ENCODE data around the gene NIPAL3. TPM values are rescaled to one million over a fixed set of nuclear protein-coding genes. Genes with fewer than 3 reads are reported as not detected.

NIPAL3 gene
- total RNA-seq, 1 donor from 2014 or later, result 73.9 TPM

DNA sequence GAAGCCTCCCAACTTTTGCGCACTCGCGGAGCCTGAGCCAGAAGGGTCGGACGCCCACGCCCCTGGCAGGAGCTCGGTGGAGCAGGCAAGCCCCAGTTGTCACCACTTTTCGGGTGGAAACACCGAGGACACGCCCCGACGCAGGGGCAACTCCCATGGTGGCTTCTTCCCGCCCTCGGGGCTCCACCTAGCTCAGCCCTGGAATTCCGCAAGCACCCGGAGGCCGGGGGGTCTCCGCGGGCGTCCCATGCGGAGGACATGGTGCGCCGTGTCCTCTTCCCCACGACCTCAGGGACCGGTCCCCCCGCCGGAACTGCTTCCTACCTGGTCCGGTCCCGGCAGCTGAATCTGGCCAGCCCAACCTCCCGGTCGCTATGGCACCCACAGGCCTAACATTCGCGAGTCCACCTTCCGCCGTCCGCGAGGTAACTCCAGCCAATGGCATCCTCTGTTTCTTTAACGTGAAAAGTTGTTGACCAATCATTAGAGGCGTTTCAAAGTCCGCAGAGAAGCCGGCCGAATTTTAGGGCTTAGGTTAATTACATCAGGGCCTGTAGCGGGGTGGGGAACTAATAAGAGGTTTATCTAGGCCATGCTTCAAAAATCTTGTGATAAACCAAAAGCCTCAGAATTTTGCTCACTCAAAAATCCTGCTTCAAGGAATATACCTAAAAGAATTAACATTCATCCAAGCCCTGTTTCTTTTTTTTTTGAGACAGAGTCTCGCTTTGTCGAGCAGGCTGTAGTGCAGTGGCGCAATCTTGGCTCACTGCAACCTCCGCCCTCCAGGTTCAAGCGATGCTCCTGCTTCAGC lies 2.0 kb upstream of the NIPAL3 start, which contains the start of gene STPG1:
Gene STPG1 (minus strand): TSS at position 433 of the 814 bp plus-strand sequence. CDS start 12,394 bp downstream, outside the sequence.
- Histone ChIP-seq H3K4me1 (peaks cover 3 to 12% of the 10 kb centered on the region in 2 donors), H3K9me3 (peaks cover 0 to under 1% of the 10 kb centered on the region in 2 donors), H3K27ac (peak within 1 kb of the TSS in 1 of 2 donors; percentile 17), H3K4me3 (peak within 1 kb of the TSS; percentile 68 to 74), H3K27me3 (no peaks in the 10 kb centered on the region), H3K36me3 (no peaks in the 10 kb centered on the region)
- peak in 1 of 2 donors; percentile 87 for DNase-seq (ENCODE audit: low spot score in 2 of 2)
- intact Hi-C loops (cut with DNase I), result no loop called here
- TF ChIP-seq, protein P1, sequence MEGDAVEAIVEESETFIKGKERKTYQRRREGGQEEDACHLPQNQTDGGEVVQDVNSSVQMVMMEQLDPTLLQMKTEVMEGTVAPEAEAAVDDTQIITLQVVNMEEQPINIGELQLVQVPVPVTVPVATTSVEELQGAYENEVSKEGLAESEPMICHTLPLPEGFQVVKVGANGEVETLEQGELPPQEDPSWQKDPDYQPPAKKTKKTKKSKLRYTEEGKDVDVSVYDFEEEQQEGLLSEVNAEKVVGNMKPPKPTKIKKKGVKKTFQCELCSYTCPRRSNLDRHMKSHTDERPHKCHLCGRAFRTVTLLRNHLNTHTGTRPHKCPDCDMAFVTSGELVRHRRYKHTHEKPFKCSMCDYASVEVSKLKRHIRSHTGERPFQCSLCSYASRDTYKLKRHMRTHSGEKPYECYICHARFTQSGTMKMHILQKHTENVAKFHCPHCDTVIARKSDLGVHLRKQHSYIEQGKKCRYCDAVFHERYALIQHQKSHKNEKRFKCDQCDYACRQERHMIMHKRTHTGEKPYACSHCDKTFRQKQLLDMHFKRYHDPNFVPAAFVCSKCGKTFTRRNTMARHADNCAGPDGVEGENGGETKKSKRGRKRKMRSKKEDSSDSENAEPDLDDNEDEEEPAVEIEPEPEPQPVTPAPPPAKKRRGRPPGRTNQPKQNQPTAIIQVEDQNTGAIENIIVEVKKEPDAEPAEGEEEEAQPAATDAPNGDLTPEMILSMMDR (IDR thresholded peaks at IDR 0.05), result no peak

DNA sequence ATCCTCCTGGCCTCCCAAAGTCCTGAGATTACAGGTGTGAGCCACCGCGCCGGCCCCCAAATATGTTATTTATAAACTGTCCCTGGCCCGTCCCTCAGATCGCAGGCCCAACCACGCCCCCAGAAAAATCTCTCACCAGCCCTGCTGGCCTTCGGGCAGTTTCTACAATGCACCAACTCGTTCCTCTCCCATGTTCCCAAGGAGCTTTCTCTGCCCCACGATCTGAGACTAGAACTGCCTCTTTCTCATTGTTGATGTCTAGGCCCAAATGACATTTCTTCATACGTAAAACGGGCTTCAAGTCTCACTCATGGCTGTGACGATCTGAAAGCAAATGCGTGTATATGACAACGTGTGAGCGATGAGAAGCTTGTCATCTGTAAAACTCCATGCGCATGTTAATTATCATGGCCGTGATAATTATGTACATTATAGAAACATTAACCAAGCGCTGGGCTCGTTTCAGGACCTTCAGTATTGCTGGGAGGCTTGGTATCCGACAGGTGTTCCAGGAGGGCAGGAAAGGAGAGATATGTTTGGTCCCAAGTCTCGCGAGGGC lies 748 bp upstream of the NIPAL3 start:
- H3K27ac ChIP-seq, result no peak overlapping the region
- TF ChIP-seq, protein P1 (IDR thresholded peaks at IDR 0.05), result no peak
- H3K4me1 ChIP-seq, result peaks cover 3 to 12% of the 10 kb centered on the region in 2 donors
- H3K27me3 ChIP-seq, result no peaks in the 10 kb centered on the region
- no peak for DNase-seq (ENCODE audit: low spot score in 2 of 2)
- intact Hi-C loops (cut with DNase I), result loop anchor here (5.0 kb wide), 2 partner anchors 87 to 222 kb away; partner anchors contain the start of gene RCAN3
- no peaks in the 10 kb centered on the region for H3K36me3 ChIP-seq
- no peaks in the 10 kb centered on the region for H3K9me3 ChIP-seq
- H3K4me3 ChIP-seq, result peak overlapping the region; percentile 68 to 71

DNA sequence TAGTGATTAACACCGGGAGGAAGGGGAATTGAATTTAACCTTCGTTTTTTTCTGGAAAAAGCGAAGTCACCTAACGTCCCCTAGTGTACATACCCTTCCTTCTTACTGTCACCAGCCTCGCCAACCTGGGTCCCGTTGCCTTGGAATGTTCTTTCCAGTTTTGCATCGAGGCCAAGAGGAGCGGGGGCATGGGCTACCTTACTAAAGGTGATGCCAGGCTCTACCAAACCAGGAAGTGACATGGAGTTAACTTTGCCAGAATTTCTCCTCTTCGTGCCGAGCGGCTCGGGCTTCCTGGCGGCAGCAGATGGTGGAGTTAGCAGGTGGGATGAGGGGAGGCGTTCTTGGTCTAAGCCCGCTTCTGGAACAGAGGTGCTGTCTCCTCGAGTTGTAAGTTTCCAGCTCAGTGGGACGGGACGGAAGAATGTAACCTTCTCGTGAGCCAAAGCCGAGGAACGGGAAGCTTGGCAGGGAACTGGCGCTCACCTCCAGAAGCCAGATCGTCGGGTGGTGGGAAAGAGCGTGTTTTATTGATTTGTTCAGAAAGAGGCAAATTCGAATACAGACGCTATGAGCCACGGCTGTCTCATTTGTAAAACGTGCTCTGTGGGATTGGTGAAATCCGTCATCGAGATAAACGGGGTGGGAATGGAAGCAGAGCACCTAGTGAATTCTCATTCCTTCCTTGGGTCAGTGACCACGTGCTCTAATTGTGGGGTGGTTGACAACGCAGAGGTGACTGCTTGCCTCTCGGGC lies 486 bp downstream of the NIPAL3 start:
- H3K27me3 ChIP-seq, result no peaks in the 10 kb centered on the region
- H3K36me3 ChIP-seq, result no peaks in the 10 kb centered on the region
- peak overlapping the region; percentile 68 to 71 for H3K4me3 ChIP-seq
- DNase-seq (ENCODE audit: low spot score in 2 of 2), result no peak
- no peaks in the 10 kb centered on the region for H3K9me3 ChIP-seq
- intact Hi-C loops (cut with DNase I), result loop anchor here (5.0 kb wide), 2 partner anchors 86 to 221 kb away; partner anchors contain the start of gene RCAN3
- H3K27ac ChIP-seq, result no peak overlapping the region
- TF ChIP-seq, protein P1 (IDR thresholded peaks at IDR 0.05), result no peak
- H3K4me1 ChIP-seq, result peaks cover 3 to 12% of the 10 kb centered on the region in 2 donors

DNA sequence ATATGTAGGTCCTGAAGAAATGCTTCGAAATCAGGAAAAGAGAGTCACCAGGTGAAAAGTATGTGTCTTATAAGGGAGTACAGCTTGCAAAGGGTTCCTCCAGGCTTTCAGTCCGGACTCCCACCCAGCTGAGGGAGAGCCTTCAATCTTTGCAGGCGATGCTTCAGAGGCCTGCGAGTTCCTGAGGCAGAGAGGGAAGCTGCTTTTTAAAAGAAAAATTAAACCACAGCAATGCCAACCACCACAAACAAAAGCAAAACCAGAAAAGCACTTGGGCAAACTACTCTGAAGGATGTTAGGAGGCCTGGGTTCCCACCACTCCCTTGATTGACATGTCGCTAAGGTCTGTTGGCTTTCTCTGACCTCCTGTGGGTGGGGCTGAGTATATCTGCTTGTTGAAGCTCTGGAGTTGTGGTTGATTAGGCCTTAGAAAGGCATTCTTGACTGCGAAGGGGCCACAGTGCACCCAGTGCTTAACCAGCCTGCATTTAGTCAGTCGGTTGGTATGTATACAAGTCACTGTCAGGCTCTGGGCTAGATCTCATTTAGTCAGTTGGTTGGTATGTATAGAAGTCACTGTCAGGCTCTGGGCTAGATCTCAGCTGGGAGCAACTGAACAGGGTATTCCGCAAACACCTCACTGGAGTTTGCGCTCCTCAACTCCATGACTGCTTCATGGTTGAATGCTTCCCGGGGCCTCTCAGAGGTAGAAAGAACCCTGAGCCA lies 1.2 kb downstream of the NIPAL3 start:
- TF ChIP-seq, protein P1 (IDR thresholded peaks at IDR 0.05), result no peak
- Histone ChIP-seq H3K27ac (no peak overlapping the region), H3K27me3 (no peaks in the 10 kb centered on the region), H3K4me1 (peaks cover 3 to 12% of the 10 kb centered on the region in 2 donors), H3K36me3 (no peaks in the 10 kb centered on the region), H3K9me3 (no peaks in the 10 kb centered on the region), H3K4me3 (peak overlapping the region; percentile 68 to 71)
- no peak for DNase-seq (ENCODE audit: low spot score in 2 of 2)
- intact Hi-C loops (cut with DNase I), result loop anchor here (5.0 kb wide), 2 partner anchors 85 to 220 kb away; partner anchors contain the start of gene RCAN3

GRCh38 chr1:24417681-24418080 lies 2.1 kb downstream of the NIPAL3 start:
- Histone ChIP-seq H3K27ac (no peak overlapping the region), H3K27me3 (no peaks in the 10 kb centered on the region), H3K4me3 (no peak overlapping the region), H3K36me3 (no peaks in the 10 kb centered on the region), H3K4me1 (peaks cover 3 to 12% of the 10 kb centered on the region in 2 donors), H3K9me3 (no peaks in the 10 kb centered on the region)
- DNase-seq (ENCODE audit: low spot score in 2 of 2), result no peak
- TF ChIP-seq, protein P1 (IDR thresholded peaks at IDR 0.05), result no peak
- intact Hi-C loops (cut with DNase I), result loop anchor here (5.0 kb wide), 2 partner anchors 85 to 220 kb away; partner anchors contain the start of gene RCAN3

Data from ascending aorta (tissue), 2 donors.